WTC11 (cell line): Measurements from ENCODE around the gene KCNG4. TPM values are rescaled to one million over a fixed set of nuclear protein-coding genes. Genes with fewer than 3 reads are reported as not detected.

Source experiments
- ATAC-seq: fragments of 200-7000 bp; cut with Tn5 transposase; 2 replicates; pipeline ENCODE4 v1.10.0; 2021; ENCODE audit warnings: mild to moderate bottlenecking, moderate library complexity
- CTCF ChIA-PET: fragments of 300-600 bp; sonication (Branson Sonifier 250); formaldehyde crosslinking; loops from one replicate; lab custom pipeline; 2021; ENCODE audit warnings: antibody characterized with exemption; lab: Charles Lee
- POLR2A ChIA-PET: fragments of 350-600 bp; sonication (Branson Sonifier 250); formaldehyde crosslinking; loops from one replicate; lab custom pipeline; 2021; ENCODE audit warnings: antibody characterized with exemption; lab: Charles Lee
- DNase-seq: peaks from one replicate; pipeline ENCODE4 v3.0.0; 2021; ENCODE audit warnings: low spot score
- H3K27ac Mint-ChIP-seq: 2 replicates; pipeline ENCODE4 v1.8.0; 2021; ENCODE audit warnings: mixed read lengths
- H3K27me3 Mint-ChIP-seq: 2 replicates; pipeline ENCODE4 v1.8.0; 2021; ENCODE audit warnings: low read depth, mild to moderate bottlenecking, moderate library complexity, mixed read lengths
- H3K36me3 Mint-ChIP-seq: 2 replicates; pipeline ENCODE4 v1.8.0; 2021; ENCODE audit warnings: mixed read lengths
- H3K4me1 Mint-ChIP-seq: 2 replicates; pipeline ENCODE4 v1.8.0; 2022; ENCODE audit warnings: mixed read lengths
- H3K4me3 Mint-ChIP-seq: 2 replicates; pipeline ENCODE4 v1.8.0; 2021; ENCODE audit warnings: mild to moderate bottlenecking, moderate library complexity, mixed read lengths
- H3K9me3 Mint-ChIP-seq: 2 replicates; pipeline ENCODE4 v1.8.0; 2021; ENCODE audit warnings: mixed read lengths
- AR ChIP-seq: fragments of 250-450 bp; sonication (Bioruptor Pico); IDR thresholded peaks from 2 replicates; pipeline ENCODE4 v1.9.0; 2021; ENCODE audit warnings: mild to moderate bottlenecking
- ATF1 ChIP-seq: sonication (generic); formaldehyde crosslinking; IDR thresholded peaks from 2 replicates; pipeline ENCODE4 v1.8.1; 2023; ENCODE audit warnings: mild to moderate bottlenecking, moderate library complexity, missing genetic modification reagents
- ATF3 ChIP-seq: sonication (generic); formaldehyde crosslinking; conservative IDR thresholded peaks from 2 replicates; pipeline ENCODE4 v1.8.1; 2022; ENCODE audit warnings: mild to moderate bottlenecking, missing genetic modification reagents
- CBFB ChIP-seq: sonication (generic); formaldehyde crosslinking; IDR thresholded peaks from 2 replicates; pipeline ENCODE4 v1.8.1; 2022; ENCODE audit warnings: mild to moderate bottlenecking, low read depth, missing genetic modification reagents
- E2F1 ChIP-seq: sonication (generic); formaldehyde crosslinking; IDR thresholded peaks from 2 replicates; pipeline ENCODE4 v1.8.0; 2022; ENCODE audit warnings: mild to moderate bottlenecking, missing genetic modification reagents
- ETV6 ChIP-seq: sonication (generic); formaldehyde crosslinking; IDR thresholded peaks from 2 replicates; pipeline ENCODE4 v1.8.1; 2022; ENCODE audit warnings: mild to moderate bottlenecking, missing genetic modification reagents
- GTF2I ChIP-seq: fragments of 250-450 bp; sonication (Bioruptor Pico); conservative IDR thresholded peaks from 2 replicates; pipeline ENCODE4 v1.4.0; 2021; ENCODE audit warnings: mild to moderate bottlenecking
- HMGA2 ChIP-seq: fragments of 250-450 bp; sonication (Bioruptor Pico); IDR thresholded peaks from 2 replicates; pipeline ENCODE4 v1.4.0; 2021; ENCODE audit warnings: mild to moderate bottlenecking, moderate library complexity
- HMGXB4 ChIP-seq: sonication (generic); formaldehyde crosslinking; IDR thresholded peaks from 2 replicates; pipeline ENCODE4 v1.8.1; 2023; ENCODE audit warnings: mild to moderate bottlenecking, moderate library complexity, missing genetic modification reagents
- MLX ChIP-seq: sonication (generic); formaldehyde crosslinking; IDR thresholded peaks from 2 replicates; pipeline ENCODE4 v1.8.1; 2023; ENCODE audit warnings: mild to moderate bottlenecking, missing genetic modification reagents, moderate library complexity
- NFE2L1 ChIP-seq: sonication (generic); formaldehyde crosslinking; IDR thresholded peaks from 2 replicates; pipeline ENCODE4 v1.8.1; 2023; ENCODE audit warnings: missing genetic modification reagents
- OVOL2 ChIP-seq: fragments of 250-450 bp; sonication (Bioruptor Pico); IDR thresholded peaks from 2 replicates; pipeline ENCODE4 v1.9.0; 2021; ENCODE audit warnings: mild to moderate bottlenecking, borderline replicate concordance
- SMAD3 ChIP-seq: sonication (generic); formaldehyde crosslinking; IDR thresholded peaks from 2 replicates; pipeline ENCODE4 v1.8.0; 2022; ENCODE audit warnings: missing genetic modification reagents, mild to moderate bottlenecking, borderline replicate concordance
- TP53 ChIP-seq: sonication (generic); formaldehyde crosslinking; IDR thresholded peaks from 2 replicates; pipeline ENCODE4 v1.8.1; 2023; ENCODE audit warnings: mild to moderate bottlenecking, missing genetic modification reagents
- USF1 ChIP-seq: sonication (generic); formaldehyde crosslinking; IDR thresholded peaks from 2 replicates; pipeline ENCODE4 v1.8.0; 2022; ENCODE audit warnings: mild to moderate bottlenecking, missing genetic modification reagents
- ZMAT4 ChIP-seq: fragments of 250-450 bp; sonication (Bioruptor Pico); IDR thresholded peaks from 2 replicates; pipeline ENCODE4 v1.9.0; 2021; ENCODE audit warnings: mild to moderate bottlenecking
- ZNF263 ChIP-seq: sonication (generic); formaldehyde crosslinking; IDR thresholded peaks from 2 replicates; pipeline ENCODE4 v1.8.1; 2022; ENCODE audit warnings: low read depth, mild to moderate bottlenecking, moderate library complexity, missing genetic modification reagents
- ZNF396 ChIP-seq: fragments of 250-450 bp; sonication (Bioruptor Pico); IDR thresholded peaks from 2 replicates; pipeline ENCODE4 v1.8.0; 2021; ENCODE audit warnings: mild to moderate bottlenecking, moderate library complexity, borderline replicate concordance
- ZNF416 ChIP-seq: fragments of 250-450 bp; sonication (Bioruptor Pico); IDR thresholded peaks from 2 replicates; pipeline ENCODE4 v1.9.0; 2021; ENCODE audit warnings: mild to moderate bottlenecking, inconsistent platforms
- ZNF512 ChIP-seq: sonication (generic); formaldehyde crosslinking; IDR thresholded peaks from 2 replicates; pipeline ENCODE4 v1.8.1; 2022; ENCODE audit warnings: missing genetic modification reagents, borderline replicate concordance
- total RNA-seq: library from RNA; stranded (reverse); gene quantifications from 3 replicates; pipeline ENCODE4 v1.2.3, GENCODE V29; 2021

The KCNG4 gene
- total RNA-seq, 1 experiment from 2014 or later = not detected

GRCh38 chr16:84214451-84215066 is 25.3 kb downstream of the KCNG4 start:
- DNase-seq (no peak), ATAC-seq (no peak)
- Mint-ChIP-seq H3K27me3 (no peaks in the 10 kb centered on the region), H3K4me3 (no peak overlapping the region), H3K4me1 (peaks cover 9% of the 10 kb centered on the region), H3K27ac (no peak overlapping the region), H3K36me3 (no peaks in the 10 kb centered on the region), H3K9me3 (peaks cover 3% of the 10 kb centered on the region; the same call in 1 of the 2 replicates)
- CTCF ChIA-PET = interaction anchor here (1.4 to 1.5 kb wide), 2 partner anchors 28 to 63 kb away, joined by 7 read pairs; partner anchors contain the start of gene TAF1C
- POLR2A ChIA-PET = no interaction called here
- no peak for TF ChIP-seq USF1 (CRISPR knock-in tag)

GRCh38 chr16:84212631-84213030 is 27.2 kb downstream of the KCNG4 start:
- POLR2A ChIA-PET = no interaction called here
- Mint-ChIP-seq H3K36me3 (no peaks in the 10 kb centered on the region), H3K27me3 (no peaks in the 10 kb centered on the region), H3K4me3 (no peak overlapping the region), H3K27ac (no peak overlapping the region), H3K9me3 (peaks cover 3% of the 10 kb centered on the region; the same call in 1 of the 2 replicates), H3K4me1 (peaks cover 4% of the 10 kb centered on the region)
- no peak for ATAC-seq
- CTCF ChIA-PET = interaction anchor here (0.7 kb wide), 1 partner anchor 217 kb away, joined by 3 read pairs; no protein-coding TSS in a partner anchor
- DNase-seq = no peak
- TF ChIP-seq HMGXB4 (CRISPR knock-in tag) (no peak), SMAD3 (no peak), ZMAT4 (no peak), ZNF263 (CRISPR knock-in tag) (no peak), ATF3 (CRISPR knock-in tag) (no peak), AR (CRISPR knock-in tag) (no peak), GTF2I (no peak), TP53 (CRISPR knock-in tag) (no peak), MLX (CRISPR knock-in tag) (no peak), OVOL2 (no peak), E2F1 (CRISPR knock-in tag) (no peak), ZNF396 (no peak), ATF1 (no peak), NFE2L1 (CRISPR knock-in tag) (no peak), CBFB (CRISPR knock-in tag) (no peak), ETV6 (CRISPR knock-in tag) (no peak), ZNF416 (no peak), HMGA2 (no peak), ZNF512 (CRISPR knock-in tag) (no peak)
